IMR-90 (cell line): ENCODE results near the gene TRPM1.

ENCODE experiments used
- CHD1 ChIP-seq: IDR thresholded peaks from 2 replicates; pipeline ENCODE4 v1.6.1; 2012; ENCODE audit warnings: low read depth, low read length, improper control_type of control experiment
- FOS ChIP-seq: fragments of 150-350 bp; IDR thresholded peaks from 2 replicates; pipeline ENCODE4 v1.6.1; 2016; ENCODE audit warnings: low read depth, low read length
- MAFK ChIP-seq: IDR thresholded peaks from 2 replicates; pipeline ENCODE4 v1.6.1; 2012; ENCODE audit warnings: low read depth, low read length, improper control_type of control experiment
- MAZ ChIP-seq: IDR thresholded peaks from 2 replicates; pipeline ENCODE4 v1.6.1; 2012; ENCODE audit warnings: low read depth, mild to moderate bottlenecking, low read length, improper control_type of control experiment, moderate library complexity, borderline replicate concordance
- MXI1 ChIP-seq: IDR thresholded peaks from 2 replicates; pipeline ENCODE4 v1.6.1; 2012; ENCODE audit warnings: low read depth, mild to moderate bottlenecking, low read length, moderate library complexity, borderline replicate concordance
- NFE2L2 ChIP-seq: fragments of 150-350 bp; IDR thresholded peaks from 2 replicates; pipeline ENCODE4 v1.6.1; 2016; ENCODE audit warnings: low read depth, mild to moderate bottlenecking, low read length
- POLR2A ChIP-seq: IDR thresholded peaks from 2 replicates; pipeline ENCODE4 v1.6.1; 2012; ENCODE audit warnings: mild to moderate bottlenecking, low read depth, low read length
- RAD21 ChIP-seq: IDR thresholded peaks from 2 replicates; pipeline ENCODE4 v1.6.1; 2012; ENCODE audit warnings: low read length, improper control_type of control experiment
- RFX5 ChIP-seq: IDR thresholded peaks from 2 replicates; pipeline ENCODE4 v1.8.0; 2012; ENCODE audit warnings: low read depth, mild to moderate bottlenecking, low read length, moderate library complexity
- SMC3 ChIP-seq: fragments of 150-350 bp; IDR thresholded peaks from 2 replicates; pipeline ENCODE4 v1.6.1; 2016; ENCODE audit warnings: low read depth, mild to moderate bottlenecking, antibody characterized with exemption, low read length, moderate library complexity
- TF ChIP-seq, protein P1 (sequence below): conservative IDR thresholded peaks from 2 replicates; pipeline ENCODE4 v1.5.1; 2012; ENCODE audit warnings: mild to moderate bottlenecking, low read depth, low read length, improper control_type of control experiment
- TF ChIP-seq, protein P2 (sequence below): fragments of 150-350 bp; IDR thresholded peaks from 2 replicates; pipeline ENCODE4 v1.6.1; 2016; ENCODE audit warnings: low read depth, mild to moderate bottlenecking, low read length, moderate library complexity, borderline replicate concordance
- TF ChIP-seq, protein P3 (sequence below): fragments of 150-350 bp; IDR thresholded peaks from 2 replicates; pipeline ENCODE4 v1.6.1; 2017; ENCODE audit warnings: mild to moderate bottlenecking, antibody characterized with exemption, low read length, low read depth

DNA sequence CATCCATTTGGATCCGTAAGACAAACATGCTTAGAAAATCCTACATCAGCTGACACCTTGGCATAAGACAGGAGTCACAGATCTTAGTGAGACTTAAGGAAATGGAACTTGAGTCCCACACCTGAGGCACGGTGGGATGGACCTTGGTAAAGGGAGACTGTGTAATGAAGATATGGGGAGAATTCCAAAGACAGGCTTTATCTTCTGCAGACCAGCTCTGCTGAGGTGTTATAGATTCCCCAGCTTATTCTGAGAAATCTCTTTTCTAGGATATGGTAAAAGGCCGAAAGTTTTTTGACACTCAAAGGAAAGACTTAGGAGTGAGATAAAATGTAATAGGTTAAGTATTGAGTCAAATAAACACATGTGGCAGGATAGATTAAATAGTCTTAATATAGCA lies 101.8 kb downstream of the TRPM1 start:
- TF ChIP-seq CHD1 (no peak), POLR2A (no peak), MXI1 (no peak), MAFK (no peak), MAZ (no peak), NFE2L2 (no peak), RAD21 (no peak), SMC3 (no peak), FOS (no peak), RFX5 (no peak)
- TF ChIP-seq, protein P1, sequence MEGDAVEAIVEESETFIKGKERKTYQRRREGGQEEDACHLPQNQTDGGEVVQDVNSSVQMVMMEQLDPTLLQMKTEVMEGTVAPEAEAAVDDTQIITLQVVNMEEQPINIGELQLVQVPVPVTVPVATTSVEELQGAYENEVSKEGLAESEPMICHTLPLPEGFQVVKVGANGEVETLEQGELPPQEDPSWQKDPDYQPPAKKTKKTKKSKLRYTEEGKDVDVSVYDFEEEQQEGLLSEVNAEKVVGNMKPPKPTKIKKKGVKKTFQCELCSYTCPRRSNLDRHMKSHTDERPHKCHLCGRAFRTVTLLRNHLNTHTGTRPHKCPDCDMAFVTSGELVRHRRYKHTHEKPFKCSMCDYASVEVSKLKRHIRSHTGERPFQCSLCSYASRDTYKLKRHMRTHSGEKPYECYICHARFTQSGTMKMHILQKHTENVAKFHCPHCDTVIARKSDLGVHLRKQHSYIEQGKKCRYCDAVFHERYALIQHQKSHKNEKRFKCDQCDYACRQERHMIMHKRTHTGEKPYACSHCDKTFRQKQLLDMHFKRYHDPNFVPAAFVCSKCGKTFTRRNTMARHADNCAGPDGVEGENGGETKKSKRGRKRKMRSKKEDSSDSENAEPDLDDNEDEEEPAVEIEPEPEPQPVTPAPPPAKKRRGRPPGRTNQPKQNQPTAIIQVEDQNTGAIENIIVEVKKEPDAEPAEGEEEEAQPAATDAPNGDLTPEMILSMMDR: no peak
- TF ChIP-seq, protein P2, sequence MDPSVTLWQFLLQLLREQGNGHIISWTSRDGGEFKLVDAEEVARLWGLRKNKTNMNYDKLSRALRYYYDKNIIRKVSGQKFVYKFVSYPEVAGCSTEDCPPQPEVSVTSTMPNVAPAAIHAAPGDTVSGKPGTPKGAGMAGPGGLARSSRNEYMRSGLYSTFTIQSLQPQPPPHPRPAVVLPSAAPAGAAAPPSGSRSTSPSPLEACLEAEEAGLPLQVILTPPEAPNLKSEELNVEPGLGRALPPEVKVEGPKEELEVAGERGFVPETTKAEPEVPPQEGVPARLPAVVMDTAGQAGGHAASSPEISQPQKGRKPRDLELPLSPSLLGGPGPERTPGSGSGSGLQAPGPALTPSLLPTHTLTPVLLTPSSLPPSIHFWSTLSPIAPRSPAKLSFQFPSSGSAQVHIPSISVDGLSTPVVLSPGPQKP: no peak
- TF ChIP-seq, protein P3, sequence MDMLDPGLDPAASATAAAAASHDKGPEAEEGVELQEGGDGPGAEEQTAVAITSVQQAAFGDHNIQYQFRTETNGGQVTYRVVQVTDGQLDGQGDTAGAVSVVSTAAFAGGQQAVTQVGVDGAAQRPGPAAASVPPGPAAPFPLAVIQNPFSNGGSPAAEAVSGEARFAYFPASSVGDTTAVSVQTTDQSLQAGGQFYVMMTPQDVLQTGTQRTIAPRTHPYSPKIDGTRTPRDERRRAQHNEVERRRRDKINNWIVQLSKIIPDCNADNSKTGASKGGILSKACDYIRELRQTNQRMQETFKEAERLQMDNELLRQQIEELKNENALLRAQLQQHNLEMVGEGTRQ: no peak
